Mucosa of gallbladder (tissue), 1 donor: Measurements from ENCODE around the gene CDKAL1. TPM values are rescaled to one million over a fixed set of nuclear protein-coding genes. Genes with fewer than 3 reads are reported as not detected.
"Not testable (repeated sequence)": the region's sequence is repeated elsewhere in the genome, so short reads cannot be mapped to it uniquely, and the experiment has no call there.

Source experiments
- DNase-seq: peaks from one replicate; pipeline ENCODE4 v3.0.0-alpha.2; 2020; ENCODE audit warnings: low spot score
- total RNA-seq: library from RNA; stranded (reverse); gene quantifications from one replicate; pipeline ENCODE4 v1.2.1, GENCODE V29; 2021
- donor health status: DM: no; HTN: no; CAD: no.

The CDKAL1 gene
- total RNA-seq, 1 donor from 2014 or later = 13.1 TPM

DNA sequence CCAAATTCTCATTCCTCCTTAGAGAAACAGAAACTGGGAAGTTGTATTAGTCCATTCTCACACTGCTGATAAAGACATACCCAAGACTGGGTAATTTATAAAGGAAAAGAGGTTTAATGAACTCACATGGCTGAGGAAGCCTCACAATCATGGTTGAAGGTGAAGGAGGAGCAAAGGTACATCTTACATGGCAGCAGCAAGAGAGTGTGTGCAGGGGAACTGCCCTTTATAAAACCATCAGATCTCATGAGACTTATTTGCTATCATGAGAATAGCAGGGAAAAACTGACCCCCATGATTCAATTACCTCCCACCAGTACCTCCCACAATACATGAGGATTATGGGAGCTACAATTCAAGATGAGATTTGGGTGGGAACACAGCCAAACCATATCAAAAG lies 720.2 kb downstream of the CDKAL1 start:
- not testable (repeated sequence) for DNase-seq

DNA sequence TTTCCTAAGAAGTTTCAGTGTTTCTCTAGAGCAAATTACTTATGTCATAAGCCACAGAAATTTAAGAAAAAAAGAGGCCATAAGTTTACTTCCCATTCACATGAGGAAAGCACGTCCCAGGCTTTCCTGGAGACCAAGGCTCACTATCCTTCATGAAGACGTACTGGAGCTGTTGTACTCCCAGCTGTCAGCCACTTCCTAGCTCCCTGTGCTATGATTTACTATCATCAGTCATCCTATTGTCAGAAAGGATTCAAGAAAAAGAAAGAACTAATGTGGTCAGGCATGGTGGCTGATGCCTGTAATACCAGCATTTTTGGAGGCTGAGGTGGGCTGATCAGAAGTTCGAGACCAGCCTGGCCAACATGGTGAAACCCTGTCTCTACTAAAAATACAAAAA lies 721.9 kb downstream of the CDKAL1 start:
- no peak for DNase-seq

DNA sequence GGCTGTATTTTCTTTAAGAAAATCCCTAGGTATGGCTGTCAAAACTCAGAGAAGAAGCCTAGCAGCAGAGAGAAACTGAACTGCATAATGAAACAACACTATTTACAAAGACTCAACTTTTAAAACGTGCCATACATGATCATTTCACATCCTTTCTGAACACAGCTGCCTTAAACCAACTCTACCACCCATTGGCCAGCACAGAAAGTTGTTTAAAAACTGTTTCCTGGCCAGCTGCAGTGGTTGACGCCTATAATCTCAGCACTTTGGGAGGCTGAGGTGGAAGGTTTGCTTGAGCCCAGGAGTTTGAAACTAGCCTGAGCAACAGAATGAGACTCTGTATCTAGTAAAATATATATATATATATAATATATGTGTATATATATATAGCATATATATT lies 722.9 kb downstream of the CDKAL1 start:
- DNase-seq = no peak

DNA sequence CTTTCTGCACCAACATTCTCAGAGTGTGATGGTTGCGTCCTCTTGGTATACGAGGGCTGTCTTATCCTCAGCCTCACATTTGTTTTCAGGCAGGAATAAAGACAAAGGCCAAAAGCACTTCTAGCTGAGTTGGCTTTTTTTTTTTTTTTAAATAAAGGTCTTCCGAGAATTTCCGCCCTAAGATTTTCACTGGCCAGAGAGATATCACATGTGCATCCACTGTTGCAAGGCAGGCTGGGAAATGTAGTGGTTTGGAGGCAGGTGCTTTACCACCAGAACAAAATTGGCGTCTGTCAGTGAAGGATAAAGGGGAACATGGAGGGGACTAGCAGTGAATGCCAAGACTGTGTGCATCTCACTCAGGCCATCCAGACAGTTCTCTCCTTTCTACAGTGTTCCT lies 724.4 kb downstream of the CDKAL1 start:
- no peak for DNase-seq

DNA sequence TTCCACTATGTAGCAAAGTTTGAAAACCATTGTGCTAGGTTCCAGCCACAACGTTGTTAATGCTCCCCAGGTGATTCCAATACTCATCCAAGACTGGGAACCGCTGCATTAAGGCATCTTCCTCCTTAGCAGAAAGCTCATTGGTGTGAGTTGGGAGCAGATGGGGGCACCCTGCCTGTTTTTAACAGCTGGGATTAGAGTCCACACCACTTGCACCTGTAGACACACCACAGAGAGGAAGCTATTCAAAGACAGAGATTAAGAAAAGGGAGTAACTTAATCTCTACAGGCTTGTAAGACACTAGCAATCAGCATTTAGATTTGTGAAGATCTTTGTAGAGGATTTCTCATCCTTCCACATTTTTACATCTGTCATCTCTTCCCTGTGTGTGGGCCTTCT lies 725.4 kb downstream of the CDKAL1 start:
- no peak for DNase-seq

DNA sequence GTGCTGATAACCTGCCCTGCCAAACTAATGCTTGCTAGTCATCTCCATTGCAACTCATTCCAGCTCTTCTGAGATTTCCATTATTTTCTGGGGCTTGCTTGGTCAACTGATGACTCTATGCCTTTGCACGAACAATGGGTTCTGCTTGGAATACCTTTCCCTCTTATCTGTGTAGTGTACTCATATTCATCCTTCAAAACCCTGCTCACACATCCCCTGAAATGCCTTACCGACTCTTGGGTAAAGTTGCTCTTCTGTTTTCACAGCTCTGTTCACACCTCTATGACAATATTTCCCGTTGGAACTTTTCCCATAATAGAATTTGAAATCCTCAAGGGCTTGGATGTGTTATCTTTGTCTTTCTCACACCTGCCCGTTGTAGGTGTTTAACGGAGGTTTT lies 728.2 kb downstream of the CDKAL1 start:
- DNase-seq = no peak

DNA sequence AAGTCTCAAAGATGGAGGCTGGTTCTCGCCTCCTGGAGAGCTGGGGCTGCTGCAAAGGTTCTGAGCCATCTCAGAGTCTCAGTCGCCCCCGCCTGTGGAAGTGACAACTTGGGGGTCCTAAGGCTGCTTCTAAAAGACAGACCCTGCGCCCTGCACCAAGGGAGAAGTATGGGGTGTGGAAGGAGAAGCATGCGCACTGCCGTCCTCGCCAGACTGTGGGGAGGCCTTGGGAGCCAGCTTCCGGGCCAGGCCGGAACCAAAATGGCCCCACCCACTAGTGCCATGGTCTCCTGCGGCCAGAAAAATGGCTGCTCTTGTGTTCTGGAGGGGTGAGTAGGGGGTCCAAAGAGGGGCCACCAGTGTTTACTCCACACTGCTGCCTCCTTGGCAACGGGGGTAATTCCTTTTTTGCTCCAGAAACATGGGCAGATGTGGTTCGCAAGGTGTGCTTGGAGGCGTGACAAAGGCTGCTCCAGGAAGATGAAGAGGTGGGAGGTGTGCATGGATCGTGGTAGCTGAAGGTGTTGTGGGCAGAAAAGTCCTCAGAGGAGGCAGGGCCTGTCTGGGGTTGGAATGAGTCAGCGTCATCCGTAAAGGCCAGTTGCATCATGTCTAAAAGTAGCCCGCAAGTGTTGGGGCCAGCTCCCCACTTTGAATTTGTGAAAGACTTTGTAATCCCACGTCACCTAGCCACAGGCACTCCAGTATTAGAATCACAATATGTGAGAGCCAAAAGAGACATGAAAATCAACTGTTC lies 729.5 kb downstream of the CDKAL1 start:
- DNase-seq = no peak

DNA sequence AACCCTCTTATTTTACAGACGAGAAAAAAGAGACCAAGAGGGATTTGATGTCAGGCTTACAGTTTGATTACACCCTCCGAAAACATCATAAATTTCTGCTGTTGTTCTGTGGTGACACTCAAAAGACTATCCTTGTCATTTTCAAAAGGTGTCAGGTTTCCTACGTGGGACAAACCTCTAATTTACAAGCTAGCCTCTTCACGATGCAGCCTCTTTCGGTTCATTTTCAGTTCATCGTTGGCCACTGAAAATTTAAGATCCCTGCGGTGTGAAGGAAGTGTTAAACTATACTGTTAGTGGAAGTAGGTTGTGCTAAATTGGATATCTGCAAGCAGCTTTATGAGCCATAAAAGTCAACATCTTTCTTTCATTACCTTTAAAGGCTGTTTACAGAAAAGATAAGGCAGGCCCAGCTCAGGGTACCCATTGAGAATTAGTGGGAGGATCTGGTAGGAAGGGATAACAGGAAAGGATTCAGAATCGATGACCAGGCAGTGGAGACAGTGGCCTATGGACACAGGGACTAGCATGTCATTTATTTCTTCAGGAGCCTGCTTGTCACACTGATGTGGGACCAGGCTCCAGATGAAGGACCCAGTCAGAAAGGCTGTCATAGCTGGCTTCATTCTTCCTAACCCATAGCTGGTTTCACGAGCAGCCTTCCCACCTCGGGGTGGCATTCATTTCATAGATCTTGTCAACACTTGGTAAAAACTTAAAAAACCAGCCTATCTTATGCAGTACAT lies 730.2 kb downstream of the CDKAL1 start:
- DNase-seq = no peak

DNA sequence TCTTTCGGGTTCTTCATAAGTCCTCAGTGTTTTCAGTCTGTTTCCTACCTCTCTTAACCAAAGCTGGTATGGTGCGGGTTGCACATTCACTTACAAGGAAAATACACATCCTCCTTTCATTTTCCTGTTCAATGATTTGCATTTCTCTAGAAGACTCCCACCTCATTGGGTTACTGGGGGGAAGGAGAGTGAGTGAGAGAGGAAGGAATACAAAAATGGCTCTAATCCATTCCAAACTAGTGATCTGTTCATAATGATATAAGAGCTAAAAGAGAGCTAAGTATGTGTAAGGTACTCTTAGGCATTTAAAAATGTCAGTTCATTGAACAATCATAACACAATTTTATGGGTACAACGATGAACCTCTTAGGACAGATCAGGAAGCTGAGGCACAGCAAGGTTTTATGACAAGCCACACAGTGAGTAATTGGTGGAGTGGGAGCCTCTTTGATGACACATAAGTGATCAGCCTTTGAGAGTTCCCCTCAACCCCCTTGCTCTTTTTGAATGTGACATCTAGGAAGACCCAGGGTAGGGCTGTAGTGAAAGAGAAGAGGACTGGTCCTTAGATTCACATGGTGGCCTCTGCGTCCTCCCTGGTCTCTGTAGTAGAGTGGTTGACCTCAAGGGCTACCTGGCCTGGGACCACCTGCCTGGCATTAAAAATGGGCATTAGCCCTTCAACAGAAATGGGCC lies 730.9 kb downstream of the CDKAL1 start:
- DNase-seq = no peak

DNA sequence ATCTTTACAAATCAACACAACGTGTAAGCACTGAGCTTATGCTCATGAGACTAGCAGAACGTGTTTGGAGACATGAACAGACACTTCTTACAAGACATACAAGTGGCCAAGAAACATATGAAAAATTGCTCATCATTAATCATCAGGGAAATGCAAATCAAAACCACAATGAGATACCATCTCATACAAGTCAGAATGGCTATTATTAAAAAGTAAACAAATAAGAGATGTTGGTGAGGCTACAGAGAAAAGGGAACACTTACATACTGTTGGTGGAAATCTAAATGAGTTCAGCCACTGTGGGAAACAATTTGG lies 731.4 kb downstream of the CDKAL1 start:
- no peak for DNase-seq

DNA sequence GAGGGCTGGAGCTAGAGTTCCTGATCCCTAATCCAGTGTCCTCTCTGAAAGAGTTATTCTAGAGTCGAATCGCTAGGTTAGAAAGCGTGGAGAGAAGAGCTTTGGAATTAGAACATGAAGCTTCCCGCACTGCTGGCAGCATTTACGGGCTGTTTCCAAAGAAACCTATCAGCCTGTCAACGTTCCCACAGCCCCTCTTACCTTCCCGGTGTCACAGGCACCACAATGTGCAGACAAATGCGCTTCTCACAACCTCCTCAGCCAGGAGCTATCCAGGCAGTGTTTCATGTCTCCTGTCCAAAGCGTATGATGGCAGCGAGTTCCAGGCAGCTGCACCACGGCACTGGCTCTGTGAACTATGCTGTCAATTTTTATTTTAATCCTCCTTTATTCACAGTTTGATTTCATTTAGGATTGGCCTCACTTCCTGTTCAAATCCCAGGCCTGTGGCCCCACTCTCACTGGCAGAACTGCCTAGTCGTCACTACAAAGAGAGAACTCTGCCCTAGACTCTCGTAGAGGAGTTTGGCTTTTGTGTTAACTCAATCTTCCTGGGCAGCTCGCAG lies 736.5 kb downstream of the CDKAL1 start:
- DNase-seq = no peak

DNA sequence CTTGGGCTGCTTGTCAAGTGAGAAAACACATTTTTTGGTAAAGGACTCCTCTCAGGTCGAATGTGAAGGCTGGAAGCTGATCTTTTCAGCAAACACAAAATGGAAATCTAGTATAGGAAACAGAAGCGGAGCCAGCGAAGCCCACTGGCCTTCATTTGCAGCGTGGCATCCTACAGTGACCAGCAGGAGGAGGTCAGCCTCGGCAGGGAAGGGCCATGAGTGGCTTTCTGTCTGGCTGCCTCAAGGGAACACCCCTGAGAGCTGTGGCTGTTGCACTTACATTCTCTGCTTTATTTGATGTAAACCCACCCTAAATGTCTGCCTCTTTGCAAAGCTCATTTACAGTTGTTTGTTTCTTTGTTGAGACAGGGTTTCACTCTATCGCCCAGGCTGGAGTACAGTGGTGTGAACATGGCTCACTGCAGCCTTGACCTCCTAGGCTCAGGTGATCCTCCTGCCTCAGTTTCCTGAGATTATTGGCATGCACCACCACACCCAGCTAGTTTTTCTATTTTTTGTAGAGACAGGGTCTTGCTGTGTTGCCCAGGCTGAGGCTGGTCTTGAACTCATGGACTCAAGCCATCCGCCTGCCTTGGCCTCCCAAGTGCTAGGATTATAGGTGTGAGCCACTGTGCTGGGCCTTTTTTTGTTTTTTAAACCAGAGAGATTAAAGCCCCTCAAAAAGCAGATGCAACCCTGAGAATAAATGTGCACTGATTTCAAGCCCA lies 737.3 kb downstream of the CDKAL1 start:
- no peak for DNase-seq

DNA sequence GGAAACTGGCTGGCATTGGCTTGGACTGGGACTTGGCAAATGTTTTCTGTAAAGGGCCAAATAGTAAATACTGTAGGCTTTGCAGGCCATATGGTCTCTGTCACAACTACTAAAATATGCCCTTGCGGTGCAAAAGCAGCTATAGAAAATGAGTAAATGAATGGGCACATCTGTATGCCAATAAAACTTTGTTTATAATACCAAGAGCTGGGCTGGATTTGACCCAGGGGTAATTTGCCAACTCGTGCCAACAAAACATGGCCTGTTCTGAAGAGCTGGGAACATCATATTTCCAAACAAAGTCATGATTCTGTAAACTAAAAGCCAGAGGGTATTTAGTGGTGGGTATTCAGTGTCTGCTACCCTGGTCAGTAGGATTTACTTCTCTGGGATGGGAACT lies 739.2 kb downstream of the CDKAL1 start:
- no peak for DNase-seq

DNA sequence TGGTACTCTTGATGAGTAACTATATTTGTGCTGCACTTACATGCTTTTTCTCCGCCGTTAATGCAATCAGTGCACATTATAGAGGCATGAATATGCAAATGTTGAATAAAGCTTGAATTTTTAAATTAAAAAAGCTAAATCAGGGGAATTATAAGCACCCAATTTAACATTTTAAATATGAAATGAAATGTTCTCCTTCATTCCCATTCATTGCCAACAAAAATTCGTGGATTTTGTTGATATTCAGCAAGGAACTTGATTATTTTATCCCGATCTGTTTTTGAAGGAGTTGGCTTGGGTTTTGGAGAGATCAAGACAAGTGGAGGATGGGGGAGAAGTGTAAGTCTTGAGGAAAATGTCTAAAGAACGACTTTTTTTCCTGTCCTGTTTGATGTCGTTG lies 740.6 kb downstream of the CDKAL1 start:
- DNase-seq = no peak

DNA sequence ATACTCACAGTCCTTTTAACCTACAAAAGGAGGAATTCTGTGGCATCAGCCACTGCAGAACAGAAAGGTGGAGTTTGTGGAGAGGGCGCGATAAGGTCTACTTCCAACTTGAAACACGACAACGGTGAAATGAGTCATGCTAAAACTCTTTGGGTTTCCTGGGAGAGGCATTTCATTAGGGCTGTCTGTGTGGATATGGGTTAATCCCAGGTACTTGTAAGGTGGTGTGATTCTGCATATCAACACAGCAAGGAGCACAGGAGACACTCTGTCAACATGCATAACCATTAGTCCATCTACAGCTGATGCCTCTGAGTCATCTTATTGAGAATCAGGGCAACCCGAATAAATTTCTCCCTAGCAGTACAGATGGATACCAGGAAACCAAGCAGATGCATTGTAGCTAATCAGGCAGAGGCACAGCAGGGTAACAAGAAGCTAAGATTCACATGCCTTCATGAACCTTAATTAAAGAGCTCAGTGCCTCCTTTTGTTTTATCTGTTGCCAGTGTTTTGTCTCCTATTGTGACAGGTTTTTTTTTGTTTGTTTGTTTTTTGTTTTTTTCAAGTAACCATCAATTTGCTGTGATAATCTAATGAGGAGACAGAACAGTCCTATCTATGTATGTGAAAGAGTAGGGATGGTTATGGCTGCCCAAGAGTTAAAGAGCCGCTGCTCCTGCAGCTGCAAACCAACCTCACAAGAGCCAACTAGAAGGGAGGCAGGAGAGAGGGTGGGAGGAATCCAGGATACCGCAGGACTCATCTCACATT lies 743.5 kb downstream of the CDKAL1 start:
- no peak for DNase-seq

DNA sequence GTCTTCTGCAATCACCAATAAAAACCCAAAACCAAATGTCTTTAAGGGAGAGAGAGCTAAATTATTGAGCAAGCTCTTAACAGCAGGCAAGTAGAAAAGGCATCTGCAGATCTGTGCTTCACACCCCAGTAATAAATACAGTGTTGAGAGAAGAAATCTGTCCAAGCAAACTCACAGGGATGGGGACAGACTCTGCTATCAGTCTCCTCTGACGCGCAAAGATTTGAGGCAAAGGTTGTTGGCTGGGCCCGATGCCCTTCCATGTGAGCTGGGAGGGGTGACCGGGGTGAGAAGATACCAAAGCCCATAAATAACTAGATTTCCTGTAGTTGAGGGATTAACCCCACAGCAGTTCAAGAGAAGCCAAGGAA lies 744.1 kb downstream of the CDKAL1 start:
- no peak for DNase-seq

DNA sequence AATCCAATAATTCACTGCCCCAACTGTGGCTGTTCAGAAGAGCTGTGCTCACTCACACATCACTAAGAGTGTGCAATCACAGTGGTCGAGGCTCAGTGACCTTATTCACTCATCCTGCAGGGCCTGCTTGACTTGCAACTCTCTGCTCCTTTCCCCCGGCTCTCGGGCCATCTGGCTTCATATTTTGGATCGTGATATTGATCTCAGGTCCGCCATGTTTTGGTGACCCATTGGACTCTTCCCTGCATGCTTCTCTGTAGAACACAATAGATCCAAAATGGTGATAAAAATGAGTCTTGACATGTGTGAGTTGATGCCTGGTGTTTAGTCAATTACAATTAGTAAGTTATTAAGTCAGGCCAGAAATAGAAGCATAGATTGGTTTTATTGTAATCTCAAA lies 745.4 kb downstream of the CDKAL1 start:
- DNase-seq = no peak

DNA sequence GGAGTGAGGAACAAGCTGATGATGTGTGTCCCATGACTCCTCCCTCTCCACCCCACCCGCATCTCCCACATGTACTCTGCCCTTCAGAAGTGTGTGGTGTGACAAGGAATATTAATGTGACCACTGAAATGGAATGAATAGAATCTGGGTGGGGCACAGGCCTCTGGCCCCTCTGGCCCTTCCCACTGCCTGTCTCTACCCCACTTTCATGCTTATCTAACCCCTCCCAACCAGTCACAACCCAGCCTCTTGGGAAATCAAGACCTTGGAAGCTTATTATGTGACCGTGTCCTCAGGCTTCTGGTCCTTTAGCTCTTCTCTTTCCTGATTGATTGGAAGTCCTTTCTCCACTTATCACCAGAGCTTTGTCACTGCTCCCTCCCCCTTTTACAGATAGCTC lies 747.1 kb downstream of the CDKAL1 start:
- peak; percentile 52 for DNase-seq
